ENCODE data around the gene DROSHA. TPM values are rescaled to one million over a fixed set of nuclear protein-coding genes. Genes with fewer than 3 reads are reported as not detected.

Gene DROSHA
- total RNA-seq, 1 experiment from 2014 or later, result 73.5 TPM

- RAD21 ChIA-PET (ENCODE audit: low non-redundant PET in 1 of 2, low total read pairs in 2 of 2, uncharacterized antibody in 2 of 2, unreplicated experiment in 2 of 2), result no interaction called here
- BruUV-seq (replicated peaks), result no TSS peak
These were observed 72.3 kb downstream of the DROSHA start for GRCh38 chr5:31459594-31459993.

More at GRCh38 chr5:31459594-31459993, 72.3 kb downstream of the DROSHA start:
- Histone ChIP-seq H2AFZ (ENCODE audit: low read depth, low read length, poor library complexity, severe bottlenecking) (no peak overlapping the region), H3K4me1 (ENCODE audit: control insufficient read depth in 1 of 2, insufficient read depth in 2 of 2, low read length in 2 of 2) (no peaks in the 10 kb centered on the region), H3K9ac (ENCODE audit: low read length) (no peak overlapping the region), H3K36me3 (ENCODE audit: control insufficient read depth in 1 of 2, insufficient read depth in 2 of 2, low read length in 2 of 2) (peaks cover 24 to 27% of the 10 kb centered on the region in 2 experiments; a peak in 3 of 4 replicates), H3K79me2 (ENCODE audit: insufficient read depth, low read length) (no peaks in the 10 kb centered on the region), H3K4me2 (ENCODE audit: low read length) (no peak overlapping the region), H3K27me3 (ENCODE audit: insufficient read depth, low read length) (no peaks in the 10 kb centered on the region), H3K27ac (ENCODE audit: low read depth, low read length) (no peak overlapping the region), H3K9me2 (ENCODE audit: insufficient read depth) (no peaks in the 10 kb centered on the region), H3K9me3 (ENCODE audit: control insufficient read depth in 1 of 2, insufficient read depth in 1 of 2, low read depth in 1 of 2, low read length in 2 of 2) (peaks cover 0 to 3% of the 10 kb centered on the region in 2 experiments; a peak in 2 of 4 replicates), H4K20me1 (ENCODE audit: insufficient read depth) (no peaks in the 10 kb centered on the region), H3K4me3 (replicated peaks in 1 of 2; ENCODE audit: low read depth in 1 of 2, low read length in 2 of 2) (no peak overlapping the region)
- POLR2A ChIA-PET, result no interaction called here
- ATAC-seq (no peak), DNase-seq (ENCODE audit: low read depth, low spot score) (no peak)
- intact Hi-C loops (cut with micrococcal nuclease), result no loop called here
- CTCF ChIA-PET, result no interaction called here
- no peak for TF ChIP-seq CBX3 (IDR thresholded peaks at IDR 0.05; ENCODE audit: low read depth)
- TF ChIP-seq YY1 (IDR thresholded peaks at IDR 0.05; ENCODE audit: extremely low read depth, insufficient replicate concordance, low read depth, low read length), result no peak
- TF ChIP-seq REST (IDR thresholded peaks at IDR 0.05; ENCODE audit: low read depth), result no peak
- TF ChIP-seq MAX (IDR thresholded peaks at IDR 0.05), result no peak
- TF ChIP-seq ZFX (IDR thresholded peaks at IDR 0.05), result no peak
- TF ChIP-seq EGR1 (IDR thresholded peaks at IDR 0.05; ENCODE audit: low read depth), result no peak
- no peak for TF ChIP-seq FOSL1 (IDR thresholded peaks at IDR 0.05; ENCODE audit: low read depth)
- TF ChIP-seq ZNF274 (IDR thresholded peaks at IDR 0.05; ENCODE audit: low read depth, low read length), result no peak
- no peak for TF ChIP-seq EZH2phosphoT487 (IDR thresholded peaks at IDR 0.05; ENCODE audit: borderline replicate concordance)
- no peak for TF ChIP-seq ZBTB33 (IDR thresholded peaks at IDR 0.05; ENCODE audit: extremely low read depth, insufficient replicate concordance, low read length)
